Ishikawa (cell line): ENCODE results near the gene KCTD7.

ENCODE experiments used
- CEBPB ChIP-seq: IDR thresholded peaks from 2 replicates; pipeline ENCODE4 v1.6.1; 2012
- CREB1 ChIP-seq: IDR thresholded peaks from 2 replicates; pipeline ENCODE4 v1.6.1; 2012; ENCODE audit warnings: low read depth
- EGR1 ChIP-seq: IDR thresholded peaks from 2 replicates; pipeline ENCODE4 v1.6.1; 2012
- EP300 ChIP-seq: IDR thresholded peaks from 2 replicates; pipeline ENCODE4 v1.6.1; 2012; ENCODE audit warnings: borderline replicate concordance
- FOXM1 ChIP-seq: IDR thresholded peaks from 2 replicates; pipeline ENCODE4 v1.6.1; 2012; ENCODE audit warnings: low read depth, borderline replicate concordance
- MAX ChIP-seq: IDR thresholded peaks from 2 replicates; pipeline ENCODE4 v1.6.1; 2012
- NFIC ChIP-seq: IDR thresholded peaks from 2 replicates; pipeline ENCODE4 v1.6.1; 2012
- RAD21 ChIP-seq: IDR thresholded peaks from 2 replicates; pipeline ENCODE4 v1.6.1; 2012; ENCODE audit warnings: low read depth
- REST ChIP-seq: IDR thresholded peaks from 2 replicates; pipeline ENCODE4 v1.6.1; 2012; ENCODE audit warnings: low read depth, mild to moderate bottlenecking
- TAF1 ChIP-seq: IDR thresholded peaks from 2 replicates; pipeline ENCODE4 v1.6.1; 2012; ENCODE audit warnings: low read depth, mild to moderate bottlenecking
- TCF12 ChIP-seq: IDR thresholded peaks from 2 replicates; pipeline ENCODE4 v1.6.1; 2012; ENCODE audit warnings: low read depth
- TEAD4 ChIP-seq: IDR thresholded peaks from 2 replicates; pipeline ENCODE4 v1.6.1; 2012
- USF1 ChIP-seq: IDR thresholded peaks from 2 replicates; pipeline ENCODE4 v1.6.1; 2012
- YY1 ChIP-seq: IDR thresholded peaks from 2 replicates; pipeline ENCODE4 v1.6.1; 2012; ENCODE audit warnings: low read depth
- ZBTB7A ChIP-seq: IDR thresholded peaks from 2 replicates; pipeline ENCODE4 v1.6.1; 2012; ENCODE audit warnings: low read depth

The KCTD7 gene

GRCh38 chr7:66669496-66669895 is 40.8 kb downstream of the KCTD7 start:
- TF ChIP-seq NFIC: no peak
- no peak for TF ChIP-seq TEAD4
- no peak for TF ChIP-seq MAX
- TF ChIP-seq REST: no peak
- no peak for TF ChIP-seq TCF12
- TF ChIP-seq EP300: no peak
- TF ChIP-seq ZBTB7A: no peak
- no peak for TF ChIP-seq EGR1
- TF ChIP-seq FOXM1: no peak
- TF ChIP-seq YY1: no peak
- TF ChIP-seq CEBPB: no peak
- TF ChIP-seq USF1: no peak

- TF ChIP-seq TCF12: no peak
- no peak for TF ChIP-seq CEBPB
- TF ChIP-seq EP300: no peak
- TF ChIP-seq YY1: no peak
- TF ChIP-seq FOXM1: no peak
- no peak for TF ChIP-seq ZBTB7A
- no peak for TF ChIP-seq TAF1
- no peak for TF ChIP-seq EGR1
- no peak for TF ChIP-seq REST
- no peak for TF ChIP-seq MAX
- TF ChIP-seq CREB1: no peak
- no peak for TF ChIP-seq TEAD4
- no peak for TF ChIP-seq NFIC
- TF ChIP-seq USF1: no peak
Measured at GRCh38 chr7:66671034-66671433, 42.4 kb downstream of the KCTD7 start.

GRCh38 chr7:66679633-66680244 is 51.1 kb downstream of the KCTD7 start:
- TF ChIP-seq MAX (no peak), FOXM1 (no peak), EGR1 (no peak), TAF1 (no peak), EP300 (no peak), TCF12 (no peak), CREB1 (no peak), CEBPB (no peak), USF1 (no peak), RAD21 (no peak), TEAD4 (no peak), REST (no peak), YY1 (no peak), ZBTB7A (no peak), NFIC (no peak)
